CD8-positive, alpha-beta memory T cell (primary cell): ENCODE data around the gene ADAMTS13. TPM values are rescaled to one million over a fixed set of nuclear protein-coding genes. Genes with fewer than 3 reads are reported as not detected.
"Not testable (repeated sequence)": the region's sequence is repeated elsewhere in the genome, so short reads cannot be mapped to it uniquely, and the experiment has no call there.

Experiments
- CTCF ChIA-PET: fragments of 350-600 bp; sonication (Branson Sonifier 250); formaldehyde crosslinking; loops from one replicate; lab custom pipeline; 2021; ENCODE audit warnings: antibody characterized with exemption; lab: Charles Lee
- POLR2A ChIA-PET: fragments of 350-600 bp; sonication (Branson Sonifier 250); formaldehyde crosslinking; loops from one replicate; lab custom pipeline; 2021; ENCODE audit warnings: antibody characterized with exemption; lab: Charles Lee
- DNase-seq, 5 donors: peaks; one replicate each; pipeline versions ENCODE4 v3.0.0 to v3.0.0-alpha.2; 2020 to 2022; ENCODE audit warnings: mixed read lengths in 1 of 5
- H3K27ac ChIP-seq: one replicate; pipeline ENCODE4 v1.7.0; 2013; ENCODE audit warnings: low read depth, mild to moderate bottlenecking, low read length, moderate library complexity
- H3K27me3 ChIP-seq: 2 replicates; pipeline ENCODE4 v1.7.0; 2013; ENCODE audit warnings: low read length, mild to moderate bottlenecking; ENCODE audit not compliant: insufficient read depth, poor library complexity, severe bottlenecking
- H3K36me3 ChIP-seq: 2 replicates; pipeline ENCODE4 v1.7.0; 2013; ENCODE audit warnings: mild to moderate bottlenecking, low read length, moderate library complexity; ENCODE audit not compliant: insufficient read depth
- H3K4me1 ChIP-seq: 2 replicates; pipeline ENCODE4 v1.7.0; 2013; ENCODE audit warnings: mild to moderate bottlenecking, low read length, moderate library complexity; ENCODE audit not compliant: insufficient read depth
- H3K4me3 ChIP-seq: 2 replicates; pipeline ENCODE4 v1.7.0; 2013; ENCODE audit warnings: mild to moderate bottlenecking, low read length
- H3K9me3 ChIP-seq: 2 replicates; pipeline ENCODE4 v1.7.0; 2013; ENCODE audit warnings: mild to moderate bottlenecking, low read length
- H3K27ac Mint-ChIP-seq, 8 donors: one replicate each; pipeline ENCODE4 v1.8.0; 2020 to 2021; ENCODE audit warnings: mixed read lengths in 8 of 8, mild to moderate bottlenecking in 6 of 8, inconsistent platforms in 3 of 8, moderate library complexity in 3 of 8
- H3K27me3 Mint-ChIP-seq, 2 donors: one replicate each; pipeline ENCODE4 v1.8.0; 2020 to 2021; ENCODE audit warnings: mixed read lengths in 2 of 2, mild to moderate bottlenecking in 1 of 2, moderate library complexity in 1 of 2
- H3K36me3 Mint-ChIP-seq, 3 donors: one replicate each; pipeline ENCODE4 v1.8.0; 2020 to 2021; ENCODE audit warnings: mixed read lengths in 3 of 3, inconsistent platforms in 1 of 3, mild to moderate bottlenecking in 1 of 3
- H3K4me1 Mint-ChIP-seq, 3 donors: one replicate each; pipeline ENCODE4 v1.8.0; 2020 to 2021; ENCODE audit warnings: mixed read lengths in 3 of 3, inconsistent platforms in 1 of 3, mild to moderate bottlenecking in 1 of 3
- H3K4me3 Mint-ChIP-seq, 7 donors: one replicate each; pipeline ENCODE4 v1.8.0; 2020 to 2021; ENCODE audit warnings: mixed read lengths in 7 of 7, mild to moderate bottlenecking in 6 of 7, moderate library complexity in 4 of 7, inconsistent platforms in 2 of 7
- H3K9me3 Mint-ChIP-seq, 5 donors: one replicate each; pipeline ENCODE4 v1.8.0; 2020 to 2022; ENCODE audit warnings: mixed read lengths in 5 of 5, mild to moderate bottlenecking in 3 of 5, moderate library complexity in 2 of 5, inconsistent platforms in 1 of 5
- polyA plus RNA-seq: library from polyadenylated mRNA; unstranded; fragments of 300-500 nt; fragmentation: Illumina TruSeq; gene quantifications from one replicate; pipeline ENCODE4 v1.2.3, GENCODE V29; 2021
- total RNA-seq, 2 experiments: library from RNA; stranded (reverse); gene quantifications; one replicate each; pipeline ENCODE4 v1.2.3, GENCODE V29; 2021

Gene ADAMTS13
- total and polyA plus RNA-seq, 3 experiments from 2014 or later = 0.32 to 1.1 (median 1.0) TPM

GRCh38 chr9:133386338-133386737, 35.8 kb upstream of the ADAMTS13 start:
- H3K4me3 ChIP-seq = no peak overlapping the region
- Mint-ChIP-seq H3K4me3 (no peak overlapping the region), H3K36me3 (no peaks in the 10 kb centered on the region), H3K4me1 (no peaks in the 10 kb centered on the region), H3K9me3 (no peaks in the 10 kb centered on the region), H3K27me3 (peaks cover 8% of the 10 kb centered on the region in 2 donors), H3K27ac (no peak overlapping the region)
- POLR2A ChIA-PET = no interaction called here
- H3K9me3 ChIP-seq = no peaks in the 10 kb centered on the region
- no peaks in the 10 kb centered on the region for H3K4me1 ChIP-seq
- H3K36me3 ChIP-seq = no peaks in the 10 kb centered on the region
- DNase-seq = no peak
- H3K27ac ChIP-seq = no peak overlapping the region
- CTCF ChIA-PET = interaction anchor here (0.9 kb wide), 1 partner anchor 100 kb away, joined by 3 read pairs; no protein-coding TSS in a partner anchor
- H3K27me3 ChIP-seq = peaks cover 3% of the 10 kb centered on the region

- Mint-ChIP-seq H3K4me1 (no peaks in the 10 kb centered on the region), H3K27ac (no peak overlapping the region), H3K4me3 (no peak overlapping the region), H3K9me3 (no peaks in the 10 kb centered on the region), H3K27me3 (peaks cover 8% of the 10 kb centered on the region in 2 donors), H3K36me3 (no peaks in the 10 kb centered on the region)
- H3K27me3 ChIP-seq = peaks cover 3% of the 10 kb centered on the region
- H3K9me3 ChIP-seq = no peaks in the 10 kb centered on the region
- no peaks in the 10 kb centered on the region for H3K36me3 ChIP-seq
- H3K4me1 ChIP-seq = no peaks in the 10 kb centered on the region
- H3K4me3 ChIP-seq = no peak overlapping the region
- DNase-seq = no peak
- no peak overlapping the region for H3K27ac ChIP-seq
- POLR2A ChIA-PET = no interaction called here
- CTCF ChIA-PET = interaction anchor here (1.0 kb wide), 1 partner anchor 11 kb away, joined by 3 read pairs; no protein-coding TSS in a partner anchor
Measured at GRCh38 chr9:133387680-133388079, 34.5 kb upstream of the ADAMTS13 start.

- H3K4me1 Mint-ChIP-seq = no peaks in the 10 kb centered on the region
- no peak overlapping the region for H3K4me3 Mint-ChIP-seq
- DNase-seq = no peak
- Histone ChIP-seq H3K9me3 (no peaks in the 10 kb centered on the region), H3K27me3 (peaks cover 3% of the 10 kb centered on the region), H3K4me1 (no peaks in the 10 kb centered on the region), H3K27ac (no peak overlapping the region), H3K36me3 (no peaks in the 10 kb centered on the region), H3K4me3 (no peak overlapping the region)
- peak overlapping the region in 1 of 8 donors; percentile 33 for H3K27ac Mint-ChIP-seq
- H3K36me3 Mint-ChIP-seq = no peaks in the 10 kb centered on the region
- no peaks in the 10 kb centered on the region for H3K9me3 Mint-ChIP-seq
- H3K27me3 Mint-ChIP-seq = peaks cover 8% of the 10 kb centered on the region in 2 donors
- ChIA-PET POLR2A (no interaction called here), CTCF (interaction anchor here (1.0 kb wide), 1 partner anchor 97 kb away, joined by 3 read pairs; no protein-coding TSS in a partner anchor)
Measured at GRCh38 chr9:133389025-133389557, 33.1 kb upstream of the ADAMTS13 start.

- H3K27ac ChIP-seq = no peak overlapping the region
- CTCF ChIA-PET = no interaction called here
- H3K9me3 Mint-ChIP-seq = no peaks in the 10 kb centered on the region
- no peaks in the 10 kb centered on the region for H3K4me1 ChIP-seq
- POLR2A ChIA-PET = interaction anchor here (0.6 kb wide), 1 partner anchor 42 kb away, joined by 5 read pairs; the partner anchor contains the start of genes MED22 and RPL7A
- no peak overlapping the region for H3K27ac Mint-ChIP-seq
- no peak for DNase-seq
- peaks cover 3% of the 10 kb centered on the region for H3K27me3 ChIP-seq
- no peaks in the 10 kb centered on the region for H3K36me3 ChIP-seq
- no peaks in the 10 kb centered on the region for H3K9me3 ChIP-seq
- H3K4me3 ChIP-seq = no peak overlapping the region
- no peak overlapping the region for H3K4me3 Mint-ChIP-seq
- no peaks in the 10 kb centered on the region for H3K4me1 Mint-ChIP-seq
- no peaks in the 10 kb centered on the region for H3K36me3 Mint-ChIP-seq
- H3K27me3 Mint-ChIP-seq = peaks cover 8% of the 10 kb centered on the region in 2 donors
Measured at GRCh38 chr9:133389562-133389961, 32.6 kb upstream of the ADAMTS13 start.

GRCh38 chr9:133390713-133391112, 31.5 kb upstream of the ADAMTS13 start:
- Histone ChIP-seq H3K27me3 (peaks cover 3% of the 10 kb centered on the region), H3K9me3 (no peaks in the 10 kb centered on the region), H3K4me3 (no peak overlapping the region), H3K27ac (no peak overlapping the region), H3K4me1 (no peaks in the 10 kb centered on the region), H3K36me3 (no peaks in the 10 kb centered on the region)
- no peaks in the 10 kb centered on the region for H3K4me1 Mint-ChIP-seq
- ChIA-PET POLR2A (no interaction called here), CTCF (no interaction called here)
- no peak overlapping the region for H3K4me3 Mint-ChIP-seq
- peaks cover 8% of the 10 kb centered on the region in 2 donors for H3K27me3 Mint-ChIP-seq
- H3K9me3 Mint-ChIP-seq = no peaks in the 10 kb centered on the region
- H3K27ac Mint-ChIP-seq = no peak overlapping the region
- H3K36me3 Mint-ChIP-seq = no peaks in the 10 kb centered on the region
- DNase-seq = no peak

- H3K9me3 ChIP-seq, H3K27ac Mint-ChIP-seq, H3K4me1 ChIP-seq, H3K4me3 ChIP-seq, H3K4me3 Mint-ChIP-seq, H3K36me3 ChIP-seq, H3K27me3 ChIP-seq, H3K4me1 Mint-ChIP-seq, DNase-seq, H3K9me3 Mint-ChIP-seq, H3K36me3 Mint-ChIP-seq, H3K27me3 Mint-ChIP-seq, CTCF ChIA-PET, H3K27ac ChIP-seq: not testable (repeated sequence)
- POLR2A ChIA-PET = interaction anchor here (0.6 kb wide), 1 partner anchor 10 kb away, joined by 3 read pairs; no protein-coding TSS in a partner anchor
Measured at GRCh38 chr9:133391449-133391848, 30.7 kb upstream of the ADAMTS13 start.

GRCh38 chr9:133392308-133392707, 29.9 kb upstream of the ADAMTS13 start:
- H3K9me3 ChIP-seq, H3K4me1 ChIP-seq, H3K4me1 Mint-ChIP-seq, H3K9me3 Mint-ChIP-seq, CTCF ChIA-PET, H3K4me3 ChIP-seq, H3K27me3 Mint-ChIP-seq, H3K4me3 Mint-ChIP-seq, H3K27me3 ChIP-seq, H3K27ac ChIP-seq, H3K36me3 Mint-ChIP-seq, H3K36me3 ChIP-seq, H3K27ac Mint-ChIP-seq, DNase-seq: not testable (repeated sequence)
- POLR2A ChIA-PET = interaction anchor here (0.6 kb wide), 1 partner anchor 11 kb away, joined by 3 read pairs; no protein-coding TSS in a partner anchor

- DNase-seq = no peak
- H3K9me3 Mint-ChIP-seq = no peaks in the 10 kb centered on the region
- H3K27ac Mint-ChIP-seq = no peak overlapping the region
- H3K4me3 Mint-ChIP-seq = no peak overlapping the region
- Histone ChIP-seq H3K4me1 (no peaks in the 10 kb centered on the region), H3K4me3 (no peak overlapping the region), H3K36me3 (no peaks in the 10 kb centered on the region), H3K27me3 (peaks cover 3% of the 10 kb centered on the region), H3K27ac (no peak overlapping the region), H3K9me3 (no peaks in the 10 kb centered on the region)
- H3K36me3 Mint-ChIP-seq = no peaks in the 10 kb centered on the region
- CTCF ChIA-PET = no interaction called here
- no peaks in the 10 kb centered on the region for H3K4me1 Mint-ChIP-seq
- H3K27me3 Mint-ChIP-seq = peaks cover 4 to 8% of the 10 kb centered on the region in 2 donors
- POLR2A ChIA-PET = no interaction called here
Measured at GRCh38 chr9:133393399-133393798, 28.8 kb upstream of the ADAMTS13 start.
